DOHH2 (cell line): ENCODE measurements around the gene CELF3.

Source experiments
- EZH2phosphoT487 ChIP-seq: fragments of 200-600 bp; sonication (generic); IDR thresholded peaks from 2 replicates; pipeline ENCODE4 v1.6.1; 2017; ENCODE audit warnings: borderline replicate concordance, mild to moderate bottlenecking, antibody characterized with exemption, low read length, moderate library complexity, mixed read lengths
- TF ChIP-seq, protein P1 (sequence below): fragments of 200-600 bp; sonication (generic); IDR thresholded peaks from one replicate; pipeline ENCODE4 v1.5.1; 2014; ENCODE audit warnings: antibody characterized with exemption, mild to moderate bottlenecking, low read depth, low read length; ENCODE audit not compliant: poor library complexity, severe bottlenecking

GRCh38 chr1:151720554-151720953, 4.0 kb upstream of the CELF3 start:
- TF ChIP-seq, protein P1, sequence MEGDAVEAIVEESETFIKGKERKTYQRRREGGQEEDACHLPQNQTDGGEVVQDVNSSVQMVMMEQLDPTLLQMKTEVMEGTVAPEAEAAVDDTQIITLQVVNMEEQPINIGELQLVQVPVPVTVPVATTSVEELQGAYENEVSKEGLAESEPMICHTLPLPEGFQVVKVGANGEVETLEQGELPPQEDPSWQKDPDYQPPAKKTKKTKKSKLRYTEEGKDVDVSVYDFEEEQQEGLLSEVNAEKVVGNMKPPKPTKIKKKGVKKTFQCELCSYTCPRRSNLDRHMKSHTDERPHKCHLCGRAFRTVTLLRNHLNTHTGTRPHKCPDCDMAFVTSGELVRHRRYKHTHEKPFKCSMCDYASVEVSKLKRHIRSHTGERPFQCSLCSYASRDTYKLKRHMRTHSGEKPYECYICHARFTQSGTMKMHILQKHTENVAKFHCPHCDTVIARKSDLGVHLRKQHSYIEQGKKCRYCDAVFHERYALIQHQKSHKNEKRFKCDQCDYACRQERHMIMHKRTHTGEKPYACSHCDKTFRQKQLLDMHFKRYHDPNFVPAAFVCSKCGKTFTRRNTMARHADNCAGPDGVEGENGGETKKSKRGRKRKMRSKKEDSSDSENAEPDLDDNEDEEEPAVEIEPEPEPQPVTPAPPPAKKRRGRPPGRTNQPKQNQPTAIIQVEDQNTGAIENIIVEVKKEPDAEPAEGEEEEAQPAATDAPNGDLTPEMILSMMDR, result no peak
- no peak for TF ChIP-seq EZH2phosphoT487
